GM12878 (cell line): Measurements from ENCODE around the gene SLC16A9. TPM values are rescaled to one million over a fixed set of nuclear protein-coding genes. Genes with fewer than 3 reads are reported as not detected.
"Not testable (repeated sequence)": the region's sequence is repeated elsewhere in the genome, so short reads cannot be mapped to it uniquely, and the experiment has no call there.

Experiments used
- ATAC-seq: fragments of 200-7000 bp; cut with Tn5 transposase; 3 replicates; pipeline ENCODE4 v1.9.1; 2020; ENCODE audit warnings: mild to moderate bottlenecking, moderate library complexity
- BruUV-seq: library from RNA; stranded (reverse); fragments of 400-500 nt; replicated peaks from 2 replicates; lab custom pipeline; 2021; lab: Mats Ljungman, UMichigan
- CTCF ChIA-PET: fragments of 300-600 bp; sonication (Branson Sonifier 250); formaldehyde crosslinking; extraction: SDS; loops from one replicate; lab custom pipeline; 2021; ENCODE audit warnings: inconsistent platforms; lab: Yijun Ruan, JAX
- POLR2A ChIA-PET: fragments of 350-600 bp; formaldehyde crosslinking; extraction: SDS; loops from one replicate; lab custom pipeline; 2021; ENCODE audit warnings: inconsistent platforms; lab: Charles Lee
- RAD21 ChIA-PET: fragments of 300-600 bp; sonication (Branson Sonifier 250); formaldehyde crosslinking; loops from one replicate; lab custom pipeline; 2023; ENCODE audit warnings: antibody characterized with exemption; ENCODE audit not compliant: unreplicated experiment; lab: Charles Lee
- SMC1A ChIA-PET: fragments of 300-600 bp; sonication (Branson Sonifier 250); formaldehyde crosslinking; loops from one replicate; lab custom pipeline; 2023; ENCODE audit not compliant: unreplicated experiment, uncharacterized antibody; lab: Charles Lee
- DNase-seq: peaks from one replicate; pipeline ENCODE4 v3.0.0-alpha.2; 2011; ENCODE audit warnings: low read depth, low spot score
- FAIRE-seq: peaks from 3 replicates; lab custom pipeline; 2011; peaks lifted over from hg19 to GRCh38; lab: Jason Lieb, UNC
- H2AFZ ChIP-seq: 2 replicates; pipeline ENCODE4 v1.6.0; 2011; ENCODE audit warnings: low read depth, low read length, control low read depth; ENCODE audit not compliant: control insufficient read depth
- H3K27ac ChIP-seq: 2 replicates; pipeline ENCODE4 v1.5.1; 2011; ENCODE audit warnings: control low read depth; ENCODE audit not compliant: control insufficient read depth, insufficient read depth
- H3K27me3 ChIP-seq, 2 experiments: replicated peaks in 1 of 2; 2 replicates each; pipeline versions ENCODE4 v1.6.0 to v1.6.1; 2011; ENCODE audit warnings: low read length in 1 of 2; ENCODE audit not compliant: control insufficient read depth in 2 of 2, insufficient read depth in 2 of 2
- H3K36me3 ChIP-seq, 2 experiments: 2 replicates each; pipeline ENCODE4 v1.5.1; 2011; ENCODE audit warnings: low read length in 1 of 2; ENCODE audit not compliant: control insufficient read depth in 2 of 2, insufficient read depth in 2 of 2
- H3K4me1 ChIP-seq: 2 replicates; pipeline ENCODE4 v1.6.1; 2011; ENCODE audit warnings: mild to moderate bottlenecking, low read length, moderate library complexity, mixed read lengths; ENCODE audit not compliant: control insufficient read depth, insufficient read depth
- H3K4me2 ChIP-seq: 2 replicates; pipeline ENCODE4 v1.6.0; 2011; ENCODE audit warnings: control low read depth; ENCODE audit not compliant: control insufficient read depth, insufficient read depth
- H3K4me3 ChIP-seq: fragments of 200-600 bp; sonication (generic); 2 replicates; pipeline ENCODE4 v1.5.1; 2016
- H3K79me2 ChIP-seq: 2 replicates; pipeline ENCODE4 v1.6.0; 2011; ENCODE audit warnings: low read length; ENCODE audit not compliant: control insufficient read depth, insufficient read depth
- H3K9ac ChIP-seq: 2 replicates; pipeline ENCODE4 v1.8.0; 2011; ENCODE audit warnings: low read length, control low read depth, mixed read lengths; ENCODE audit not compliant: control insufficient read depth, insufficient read depth
- H3K9me3 ChIP-seq: replicated peaks from 3 replicates; pipeline ENCODE4 v1.5.1; 2011; ENCODE audit warnings: mild to moderate bottlenecking, low read length; ENCODE audit not compliant: control insufficient read depth, insufficient read depth
- H4K20me1 ChIP-seq: 2 replicates; pipeline ENCODE4 v1.6.0; 2011; ENCODE audit not compliant: control insufficient read depth, insufficient read depth
- CHD4 ChIP-seq: fragments of 200-600 bp; sonication (generic); IDR thresholded peaks from 2 replicates; pipeline ENCODE4 v1.6.1; 2016; ENCODE audit warnings: mild to moderate bottlenecking
- MTA3 ChIP-seq: IDR thresholded peaks from 2 replicates; pipeline ENCODE4 v1.6.1; 2012; ENCODE audit warnings: low read length, inconsistent platforms, borderline replicate concordance
- NFYB ChIP-seq: IDR thresholded peaks from 2 replicates; pipeline ENCODE4 v1.6.1; 2011; ENCODE audit warnings: low read depth, mild to moderate bottlenecking, low read length, improper control_type of control experiment, moderate library complexity; ENCODE audit not compliant: insufficient read depth
- WGBS: methylation state at CpG from one replicate; pipeline ENCODE4 v1.1.6; 2016; ENCODE audit warnings: low lambda C conversion rate; ENCODE audit not compliant: insufficient replicate concordance, insufficient coverage; ENCODE audit errors: missing lambda C conversion rate; 5-methylcytosine and 5-hydroxymethylcytosine counted together
- in situ Hi-C: fragments of 300-500 bp; cut with MboI; formaldehyde crosslinking; loops from 9 replicates; pipeline ENCODE4 v1.14.3; 2018; ENCODE audit warnings: mixed read lengths
- intact Hi-C: fragments of 100-400 bp; cut with micrococcal nuclease; formaldehyde crosslinking; loops from one replicate; pipeline ENCODE4 v1.14.2; 2022; ENCODE audit not compliant: unreplicated experiment
- polyA plus RNA-seq, 11 experiments: library from polyadenylated mRNA; depleted of rRNA in 4 of 11; unstranded in 6 of 11; stranded (reverse) in 5 of 11; fragments of >200 nt; fragmentation: Nextera tagmentation in 4 of 11; fragmentation: Illumina TruSeq in 1 of 11; extraction: Ambion mirVana in 4 of 11; extraction: Trizol in 1 of 11; gene quantifications; 1 replicate in 1 of 11; 2 replicates in 10 of 11; pipeline versions ENCODE4 v1.2.1 to v1.2.3, GENCODE V29; 2011 to 2016; ENCODE audit warnings: inconsistent platforms in 2 of 11, missing spikeins in 2 of 11, low read depth in 1 of 11
- total RNA-seq, 4 experiments: library from RNA; depleted of rRNA in 3 of 4; stranded (reverse); fragments of >200 nt in 3 of 4; fragmentation: Illumina TruSeq in 1 of 4; extraction: Trizol in 1 of 4; gene quantifications; 2 replicates each; pipeline versions ENCODE4 v1.2.1 to v1.2.3, GENCODE V29; 2013 to 2021

Gene SLC16A9
- total and polyA plus RNA-seq, 10 of the 15 experiments (the other 5 are each of a cell fraction or from before 2014, with no cell fraction given): 0.86 to 6.2 (median 4.3) TPM

DNA sequence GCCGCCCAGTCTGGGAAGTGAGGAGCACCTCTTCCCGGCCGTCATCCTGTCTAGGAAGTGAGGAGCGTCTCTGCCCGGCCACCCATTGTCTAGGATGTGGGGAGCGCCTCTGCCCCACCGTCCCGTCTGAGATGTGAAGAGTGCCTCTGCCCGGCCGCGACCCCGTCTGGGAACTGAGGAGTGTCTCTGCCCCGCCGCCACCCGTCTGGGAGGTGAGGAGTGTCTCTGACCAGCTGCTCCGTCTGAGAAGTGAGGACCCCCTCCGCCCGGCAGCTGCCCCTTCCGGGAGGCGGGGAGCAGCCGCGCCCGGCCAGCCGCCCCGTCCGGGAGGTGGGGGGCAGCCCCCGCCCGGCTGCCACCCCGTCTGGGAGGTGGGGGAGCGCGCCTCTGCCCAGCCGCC, 34.5 kb upstream of the SLC16A9 start:
- H3K4me2 ChIP-seq, H3K27me3 ChIP-seq, SMC1A ChIA-PET, H3K4me3 ChIP-seq, H3K9ac ChIP-seq, in situ Hi-C loops, H2AFZ ChIP-seq, ATAC-seq, H3K36me3 ChIP-seq, intact Hi-C loops, BruUV-seq, H3K9me3 ChIP-seq, RAD21 ChIA-PET, H3K4me1 ChIP-seq, POLR2A ChIA-PET, FAIRE-seq, CTCF ChIA-PET, H4K20me1 ChIP-seq, H3K79me2 ChIP-seq, H3K27ac ChIP-seq, DNase-seq: not testable (repeated sequence)
- 94% methylated on average over 21 of the region's 32 CpGs for WGBS

DNA sequence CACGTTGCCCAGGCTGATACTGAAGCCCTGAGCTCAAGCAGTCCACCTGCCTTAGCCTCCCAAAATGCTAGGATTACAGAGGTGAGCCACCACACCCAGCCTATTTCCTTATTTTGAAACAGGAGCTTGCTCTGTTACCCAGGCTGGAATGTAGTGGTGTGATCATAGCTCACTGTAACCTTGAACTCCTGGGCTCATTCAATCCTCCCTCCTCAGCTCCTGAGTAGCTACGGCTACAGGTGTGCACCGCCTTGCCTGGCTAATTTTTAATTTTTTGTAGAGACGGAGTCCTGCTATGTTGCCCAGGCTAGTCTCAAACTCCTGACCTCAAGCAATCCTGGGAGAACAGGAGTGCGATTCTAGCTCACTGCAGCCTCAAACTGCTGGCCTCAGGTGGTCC, 31.9 kb upstream of the SLC16A9 start:
- H3K9ac ChIP-seq: no peak overlapping the region
- no peak for FAIRE-seq
- no peaks in the 10 kb centered on the region for H3K4me1 ChIP-seq
- no peaks in the 10 kb centered on the region for H3K9me3 ChIP-seq
- H4K20me1 ChIP-seq: no peaks in the 10 kb centered on the region
- H3K4me3 ChIP-seq: no peak overlapping the region
- H3K27ac ChIP-seq: no peak overlapping the region
- RAD21 ChIA-PET: no interaction called here
- no peaks in the 10 kb centered on the region for H3K27me3 ChIP-seq
- no peaks in the 10 kb centered on the region for H3K79me2 ChIP-seq
- WGBS: 40% methylated on average over 5 of the region's 5 CpGs
- DNase-seq: no peak
- H3K36me3 ChIP-seq: no peaks in the 10 kb centered on the region
- POLR2A ChIA-PET: no interaction called here
- H2AFZ ChIP-seq: no peak overlapping the region
- ATAC-seq: no peak
- TF ChIP-seq NFYB (no peak), MTA3 (no peak), CHD4 (no peak)
- TF ChIP-seq, all 136 proteins: peak for 0
- no TSS peak for BruUV-seq
- no peak overlapping the region for H3K4me2 ChIP-seq
- in situ Hi-C loops: no loop called here
- ChIA-PET CTCF (interaction anchor here (1.7 kb wide), 1 partner anchor 41 kb away, joined by 4 read pairs; no protein-coding TSS in a partner anchor), SMC1A (no interaction called here)
- intact Hi-C loops: no loop called here
